Heart left ventricle (tissue), 13 donors: ENCODE measurements around the gene ANKH.

Experiments used
- CTCF ChIP-seq, 12 donors: fragments of 200-600 bp; sonication (generic) in 4 of 12; IDR thresholded peaks; one replicate each; pipeline versions ENCODE4 v1.5.0 to v1.8.0; 2018 to 2022; ENCODE audit warnings: antibody characterized with exemption in 12 of 12, mild to moderate bottlenecking in 5 of 12
- POLR2A ChIP-seq, 2 donors: fragments of 450-650 bp; IDR thresholded peaks; one replicate each; pipeline ENCODE4 v1.6.1; 2017; ENCODE audit warnings: antibody characterized with exemption in 2 of 2, mild to moderate bottlenecking in 2 of 2, moderate library complexity in 2 of 2
- donor health status: ischemic (EF 13 %, LVEDD 7.1; RV severe dilation, severe dysfunction).
- donor health status: DM: no; HTN: yes; CAD: no.
- donor health status: DM: no; HTN: no; CAD: no.
- donor health status: ischemic (EF 25% LVEDD 6.9; RV normal size, moderate dysfunction).
- donor health status: ischemic (EF 25% LVEDD 5.7; RV mildly dilated, moderate dysfunction).
- donor health status: ischemic (EF 35%, LVEDD 5.7; RV mildly dilated, moderate dysfunction).
- donor health status: nonischemic (EF 11% LVEDD 7.7; RV severe dilation, severe dysfunction).
- donor health status: DM: yes; HTN: yes; CAD: no.
- donor health status: PGD.
- donor health status: ischemic (EF 29% LVEDD 5.4; RV normal size, mild dysfunction).
- donor health status: nonischemic (EF 23%, LVEDD 6.1; RV moderate dilation, normal function).

- TF ChIP-seq CTCF (IDR thresholded peaks at IDR 0.05) (no peak), POLR2A (IDR thresholded peaks at IDR 0.05) (no peak)
These were observed 138.6 kb downstream of the ANKH start for GRCh38 chr5:14732991-14733390.
